NOMO-1 treated with dmso at 0.1 percent for 144 hours (cell line): ENCODE data around the gene LDLRAD1.
"Not testable (repeated sequence)": the region's sequence is repeated elsewhere in the genome, so short reads cannot be mapped to it uniquely, and the experiment has no call there.

Experiments
- DNase-seq: peaks from one replicate; lab custom pipeline; 2025; ENCODE audit not compliant: unreplicated experiment; lab: John Stamatoyannopoulos, UW

LDLRAD1 gene

DNA sequence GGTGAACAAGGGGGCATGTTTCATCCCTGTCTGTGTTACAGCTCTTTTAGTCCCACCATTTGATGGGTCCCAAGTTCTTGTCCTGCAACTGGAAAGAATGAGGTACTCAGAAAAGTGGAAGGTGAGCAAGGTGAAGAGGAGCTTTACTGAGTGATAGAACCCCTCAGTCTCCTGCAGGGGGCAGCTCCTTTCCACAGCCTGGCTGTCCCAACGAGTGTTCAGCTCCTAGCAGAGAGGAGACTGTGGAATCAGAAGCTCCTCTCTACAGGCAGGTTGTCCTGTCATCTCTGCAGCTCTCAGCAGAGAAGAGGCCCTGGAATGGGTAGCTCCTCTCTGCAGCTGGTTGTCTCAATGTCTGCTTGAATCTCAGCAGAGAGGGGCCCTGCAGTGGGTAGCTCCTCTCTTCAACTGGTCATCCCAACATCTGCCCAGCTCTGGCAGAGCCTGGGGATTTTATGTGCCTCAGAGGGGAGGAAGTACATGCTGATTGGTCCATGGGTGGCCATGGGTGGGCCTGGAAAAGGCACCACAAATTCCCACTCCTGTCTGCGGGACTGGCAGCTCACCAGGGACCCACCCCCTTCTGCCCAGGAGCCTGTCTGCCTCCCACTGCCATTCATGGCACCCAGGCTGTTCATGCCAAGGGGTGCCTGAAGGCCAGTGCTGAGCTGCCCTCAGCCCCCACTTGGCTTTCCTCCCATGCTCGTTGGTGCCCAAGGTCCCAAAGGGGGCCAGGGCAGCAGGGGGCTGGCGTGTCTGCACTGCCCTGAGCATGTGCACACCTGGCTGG is 25.7 kb downstream of the LDLRAD1 start:
- no peak for DNase-seq

GRCh38 chr1:53987880-53988279 is 30.1 kb downstream of the LDLRAD1 start:
- no peak for DNase-seq

DNA sequence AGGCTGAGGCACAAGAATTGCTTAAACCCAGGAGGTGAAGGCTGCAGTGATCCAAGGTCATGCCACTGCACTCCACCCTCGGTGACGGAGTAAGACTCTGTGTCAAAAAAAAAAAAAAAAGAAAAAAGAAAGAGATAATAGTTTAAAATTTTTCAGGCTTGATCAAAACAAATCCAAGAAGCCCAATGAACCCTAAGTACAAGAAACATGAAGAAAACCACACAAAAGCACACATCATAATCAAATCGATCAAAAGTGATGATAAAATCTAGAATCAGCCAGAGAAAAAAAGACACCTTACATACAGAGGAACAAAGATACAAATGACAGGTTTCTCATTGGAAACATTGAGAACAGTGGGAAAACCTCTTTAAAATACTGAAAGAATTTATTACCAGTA is 31.5 kb downstream of the LDLRAD1 start:
- no peak for DNase-seq

- DNase-seq, result no peak
Measured at GRCh38 chr1:53984726-53985125, 33.3 kb downstream of the LDLRAD1 start.

- DNase-seq, result no peak
Measured at GRCh38 chr1:53982763-53983104, 35.3 kb downstream of the LDLRAD1 start.

- DNase-seq, result peak; percentile 40
Measured at GRCh38 chr1:53982034-53982762, 35.8 kb downstream of the LDLRAD1 start.

DNA sequence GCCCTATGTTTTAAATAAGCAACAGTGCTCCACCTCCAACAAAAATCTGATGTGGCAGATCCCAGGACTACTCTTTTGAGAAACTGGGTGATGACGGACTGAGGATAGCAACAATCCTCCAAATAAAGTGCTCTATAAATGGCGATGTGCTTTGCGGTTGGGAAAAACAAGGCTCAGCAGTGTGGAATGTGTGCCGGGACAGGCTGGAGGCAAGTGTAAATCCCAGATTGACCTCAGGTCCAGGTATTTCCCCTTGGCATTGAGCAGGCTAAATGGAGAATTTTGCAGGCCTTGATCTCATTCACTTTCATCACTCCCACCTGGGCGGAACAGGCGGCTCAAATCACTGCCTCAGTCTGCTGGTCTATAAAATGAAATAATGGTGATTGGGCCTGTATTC is 36.8 kb downstream of the LDLRAD1 start:
- DNase-seq, result no peak

- DNase-seq, result no peak
Measured at GRCh38 chr1:53979712-53980450, 38.1 kb downstream of the LDLRAD1 start.

GRCh38 chr1:53975861-53976260 is 42.1 kb downstream of the LDLRAD1 start:
- DNase-seq, result no peak

GRCh38 chr1:53971718-53972117 is 46.3 kb downstream of the LDLRAD1 start:
- DNase-seq, result no peak

DNA sequence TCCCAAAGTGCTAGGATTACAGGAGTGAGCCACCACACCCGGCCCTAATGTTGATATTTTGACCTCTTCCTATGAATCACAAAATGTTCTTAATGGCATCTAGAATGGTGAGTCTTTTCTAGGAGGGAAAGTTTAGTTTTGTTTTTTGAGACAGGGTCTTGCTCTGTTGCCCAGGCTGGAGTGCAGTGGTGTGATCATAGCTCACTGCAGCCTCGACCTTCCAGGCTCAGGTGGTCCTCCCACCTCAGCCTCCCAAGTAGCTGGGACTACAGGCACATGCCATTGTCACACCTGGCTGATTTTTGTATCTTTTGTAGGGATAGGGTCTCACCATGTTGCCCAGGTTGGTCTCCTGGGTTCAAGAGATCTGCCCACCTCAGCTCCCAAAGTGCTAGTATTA is 48.7 kb downstream of the LDLRAD1 start:
- DNase-seq, result not testable (repeated sequence)

GRCh38 chr1:53968125-53968513 is 49.9 kb downstream of the LDLRAD1 start:
- no peak for DNase-seq

DNA sequence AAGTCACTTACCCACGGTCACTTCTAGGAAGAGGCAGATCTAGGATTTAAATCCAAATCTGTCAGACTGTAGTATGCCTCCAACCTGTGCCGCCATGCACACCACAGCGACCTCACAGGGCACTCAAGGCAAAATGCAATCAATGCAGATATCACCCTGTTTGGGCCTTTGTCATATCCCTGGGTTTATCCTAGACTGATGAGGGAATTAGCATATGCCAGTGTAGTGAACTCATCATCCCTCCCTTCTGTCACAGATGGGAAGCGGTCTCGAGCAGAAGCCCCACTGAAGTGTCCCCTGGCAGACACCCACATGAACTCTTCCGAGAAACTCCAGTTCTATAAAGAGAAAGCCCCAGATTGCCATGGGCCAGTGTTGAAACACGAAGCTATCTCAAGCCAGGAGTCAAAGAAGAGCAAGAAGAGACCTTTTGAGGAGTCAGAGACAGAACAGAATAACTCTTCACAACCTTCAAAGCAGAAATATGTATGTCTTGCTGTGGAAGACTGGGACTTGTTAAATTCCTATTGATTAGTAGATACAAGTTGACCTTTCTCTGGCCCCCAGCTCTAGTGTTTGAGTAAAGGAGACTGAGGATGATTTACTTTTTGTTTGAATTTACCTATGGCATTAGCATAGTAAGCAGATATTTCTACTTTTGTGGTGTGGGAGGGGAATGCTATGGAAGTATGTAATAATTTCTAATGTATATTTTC is 50.4 kb downstream of the LDLRAD1 start:
- no peak for DNase-seq

GRCh38 chr1:53966794-53967193 is 51.2 kb downstream of the LDLRAD1 start:
- no peak for DNase-seq

DNA sequence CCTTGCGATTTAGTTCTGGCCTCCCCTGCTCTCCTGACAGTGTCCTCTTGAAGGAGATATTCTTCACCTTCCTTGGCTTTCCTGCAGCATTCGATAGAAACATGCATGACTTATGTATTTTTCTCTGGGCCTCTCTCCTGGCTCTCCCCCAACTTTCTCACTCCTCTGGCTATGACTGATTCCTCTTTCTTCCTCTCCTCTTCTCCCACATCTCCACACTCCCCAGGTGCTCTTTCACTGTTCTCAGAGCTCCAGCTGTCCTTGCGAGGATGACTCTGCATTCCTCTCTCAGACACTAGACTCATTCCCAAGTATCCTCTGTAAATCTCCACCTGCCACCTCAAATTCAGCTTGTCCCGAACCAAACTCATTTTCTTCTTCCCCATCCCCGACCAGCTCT is 53.9 kb downstream of the LDLRAD1 start:
- DNase-seq, result no peak

- DNase-seq, result no peak
Measured at GRCh38 chr1:53963460-53963859, 54.5 kb downstream of the LDLRAD1 start.

- no peak for DNase-seq
Measured at GRCh38 chr1:53962395-53962794, 55.6 kb downstream of the LDLRAD1 start.

GRCh38 chr1:53959664-53960250 is 58.2 kb downstream of the LDLRAD1 start:
- no peak for DNase-seq
